ENCODE measurements around the gene ADGRL3.

- TF ChIP-seq CTCF (IDR thresholded peaks at IDR 0.05) (no peak), POLR2A (IDR thresholded peaks at IDR 0.05) (no peak)
These were observed 738.2 kb downstream of the ADGRL3 start for GRCh38 chr4:61938250-61938846.

Measured in thyroid gland (tissue), 4 donors.